GM12873 (cell line): ENCODE measurements around the gene PCDH9.

Experiments
- CTCF ChIP-seq: IDR thresholded peaks from 2 replicates; pipeline ENCODE4 v1.5.1; 2012; ENCODE audit warnings: low read depth, mild to moderate bottlenecking, moderate library complexity, low read length, control low read depth; ENCODE audit not compliant: insufficient read depth; ENCODE audit errors: missing control alignments

PCDH9 gene

GRCh38 chr13:66888698-66889097 lies 341.4 kb downstream of the PCDH9 start:
- no peak for TF ChIP-seq CTCF

GRCh38 chr13:66887088-66887487 lies 343.0 kb downstream of the PCDH9 start:
- no peak for TF ChIP-seq CTCF

- no peak for TF ChIP-seq CTCF
Measured at GRCh38 chr13:66886264-66886663, 343.9 kb downstream of the PCDH9 start.

- no peak for TF ChIP-seq CTCF
Measured at GRCh38 chr13:66879988-66880387, 350.1 kb downstream of the PCDH9 start.

GRCh38 chr13:66875264-66875663 lies 354.9 kb downstream of the PCDH9 start:
- no peak for TF ChIP-seq CTCF

GRCh38 chr13:66864627-66865026 lies 365.5 kb downstream of the PCDH9 start:
- no peak for TF ChIP-seq CTCF

GRCh38 chr13:66860878-66861417 lies 369.2 kb downstream of the PCDH9 start:
- TF ChIP-seq CTCF: no peak
